Astrocyte of the spinal cord (primary cell): Measurements from ENCODE around the gene MAFG.
A peak's percentile ranks its signal among the peaks of the same experiment; 100 is the strongest.

Experiments used
- DNase-seq: peaks from one replicate; pipeline ENCODE4 v3.0.0; 2011; ENCODE audit warnings: low read depth, low spot score
- H3K4me3 ChIP-seq: 2 replicates; pipeline ENCODE4 v1.5.1; 2011; ENCODE audit warnings: low read depth, mild to moderate bottlenecking, low read length, moderate library complexity
- CTCF ChIP-seq: IDR thresholded peaks from 2 replicates; pipeline ENCODE4 v1.5.1; 2012; ENCODE audit warnings: low read depth, mild to moderate bottlenecking, low read length, inconsistent platforms
- in situ Hi-C: cut with HindIII; loops from 2 replicates; pipeline ENCODE4 v1.10.0; 2017; ENCODE audit warnings: low sequenced_read_pairs

The MAFG gene

GRCh38 chr17:81961521-81962498 is 34.3 kb upstream of the MAFG start:
- TF ChIP-seq CTCF: no peak
- no peak for DNase-seq
- in situ Hi-C loops: no loop called here
- H3K4me3 ChIP-seq: no peak overlapping the region

- no peak within 1 kb of the TSS for H3K4me3 ChIP-seq
- TF ChIP-seq CTCF: peak; percentile 25
- DNase-seq: no peak
- in situ Hi-C loops: no loop called here
These were observed 33.6 kb upstream of the MAFG start, which contains the start of gene NOTUM for GRCh38 chr17:81961087-81961511. TSS of gene NOTUM (minus strand) at chr17:81961187. CDS start at chr17:81960909, 278 bp downstream.

GRCh38 chr17:81960130-81960958 is 32.8 kb upstream of the MAFG start:
- no peak for DNase-seq
- TF ChIP-seq CTCF: no peak
- no peak overlapping the region for H3K4me3 ChIP-seq
- in situ Hi-C loops: no loop called here

GRCh38 chr17:81959362-81960129 is 32.0 kb upstream of the MAFG start:
- in situ Hi-C loops: no loop called here
- TF ChIP-seq CTCF: peak; percentile 55
- H3K4me3 ChIP-seq: no peak overlapping the region
- no peak for DNase-seq

GRCh38 chr17:81958633-81959342 is 31.3 kb upstream of the MAFG start:
- H3K4me3 ChIP-seq: no peak overlapping the region
- in situ Hi-C loops: no loop called here
- DNase-seq: no peak
- TF ChIP-seq CTCF: no peak
